Pancreas (tissue), 10 donors: Measurements from ENCODE around the gene SLC16A3. TPM values are rescaled to one million over a fixed set of nuclear protein-coding genes. Genes with fewer than 3 reads are reported as not detected.
"Not testable (repeated sequence)": the region's sequence is repeated elsewhere in the genome, so short reads cannot be mapped to it uniquely, and the experiment has no call there.

Experiments used
- ATAC-seq, 4 donors: fragments of 200-7000 bp; cut with Tn5 transposase; one replicate each; pipeline versions ENCODE4 v1.8.0 to v1.9.1; 2020; ENCODE audit warnings: mild to moderate bottlenecking in 4 of 4, moderate library complexity in 4 of 4
- DNase-seq, 6 donors: peaks; one replicate each; pipeline ENCODE4 v3.0.0-alpha.2; 2020
- FAIRE-seq: peaks from 2 replicates; lab custom pipeline; 2012; peaks lifted over from hg19 to GRCh38; lab: Jason Lieb, UNC
- H3K27ac ChIP-seq, 4 donors: fragments of 200-600 bp; sonication (generic); 1 replicate in 3 of 4; 2 replicates in 1 of 4; pipeline versions ENCODE4 v1.5.0 to v1.8.0; 2020
- H3K27me3 ChIP-seq, 4 donors: fragments of 200-600 bp; one replicate each; pipeline ENCODE4 v1.8.0; 2021
- H3K36me3 ChIP-seq, 3 donors: fragments of 200-600 bp; sonication (generic) in 1 of 3; one replicate each; pipeline versions ENCODE4 v1.5.0 to v1.8.0; 2020 to 2021
- H3K4me1 ChIP-seq, 3 donors: fragments of 200-600 bp; one replicate each; pipeline ENCODE4 v1.8.0; 2021
- H3K4me3 ChIP-seq, 4 donors: fragments of 200-600 bp; sonication (generic) in 2 of 4; one replicate each; pipeline versions ENCODE4 v1.5.0 to v1.8.0; 2020 to 2021
- H3K9me3 ChIP-seq, 4 donors: fragments of 200-600 bp; one replicate each; pipeline ENCODE4 v1.8.0; 2021
- WGBS, 2 donors: extraction: QIAGEN DNeasy Blood & Tissue Kit; methylation state at CpG; one replicate each; pipeline ENCODE4 v1.1.7; 2013; 5-methylcytosine and 5-hydroxymethylcytosine counted together
- intact Hi-C, 3 donors: fragments of 100-400 bp; cut with DNase I; formaldehyde crosslinking; loops; one replicate each; pipeline versions ENCODE4 v1.11.1 to v1.14.2; 2022
- polyA plus RNA-seq, 2 donors: library from polyadenylated mRNA; stranded (reverse); fragments of 200-250 nt; gene quantifications; one replicate each; pipeline ENCODE4 v1.2.3, GENCODE V29; 2013
- total RNA-seq, 6 donors: library from RNA; stranded (reverse); fragmentation: NEBNext Ultra II Directional in 4 of 6; extraction: Animal tissue kit (Norgen Biotek cat#: 25700) in 4 of 6; gene quantifications; one replicate each; pipeline versions ENCODE4 v1.2.1 to v1.2.4, GENCODE V29; 2021 to 2023
- TF ChIP-seq, protein P1 (sequence below), 4 donors: fragments of 200-600 bp; sonication (generic) in 3 of 4; IDR thresholded peaks; one replicate each; pipeline versions ENCODE4 v1.5.0 to v1.8.0; 2021; ENCODE audit warnings: antibody characterized with exemption in 4 of 4
- donor health status: healthy with polysubstance abuse.
- donor health status: DM: no; HTN: no; CAD: no; lungs with moderate emphysema.
- donor health status: DM: no; HTN: no; CAD: no.
- donor health status: control.
- donor health status: control.
- donor health status: Bipolar disorder and iron deficiency.
- donor health status: DM: yes; HTN: yes; CAD: no.
- donor health status: DM: no; HTN: no; CAD: no.
- donor health status: DM: no; HTN: no; CAD: no.
- donor health status: DM: yes; HTN: yes; CAD: no.

SLC16A3 gene
- total and polyA plus RNA-seq, 8 donors: 1.2 to 22.8 (median 3.7) TPM

GRCh38 chr17:82202981-82203380 is 25.9 kb upstream of the SLC16A3 start:
- intact Hi-C loops: loop anchor here in 1 of 3 donors (10.0 kb wide), 1 partner anchor 122 kb away; no protein-coding TSS in a partner anchor
- FAIRE-seq (no peak), DNase-seq (no peak)

DNA sequence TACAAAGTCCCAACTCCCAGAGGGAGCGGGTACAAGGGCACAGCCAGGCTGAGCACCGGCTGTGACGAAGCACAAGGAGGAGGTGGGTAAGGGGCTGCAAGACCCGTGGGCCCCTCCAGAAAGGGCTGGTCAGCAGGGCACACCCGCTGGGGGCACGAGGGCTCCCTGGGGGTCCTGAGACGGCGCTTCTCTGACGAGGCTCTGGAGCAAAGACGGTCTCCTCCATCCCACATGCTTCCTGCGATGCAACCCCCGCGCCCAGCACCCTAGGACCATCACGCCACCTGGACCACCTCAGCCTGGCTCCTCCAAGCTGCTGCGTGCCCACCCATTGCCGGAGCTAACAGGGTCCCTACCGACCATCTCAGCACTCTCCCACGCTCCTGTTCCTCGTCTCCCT is 24.9 kb upstream of the SLC16A3 start:
- no peaks in the 10 kb centered on the region for H3K9me3 ChIP-seq
- FAIRE-seq (no peak), DNase-seq (no peak), ATAC-seq (no peak)
- H3K27me3 ChIP-seq: no peaks in the 10 kb centered on the region
- no peak overlapping the region for H3K4me3 ChIP-seq
- H3K27ac ChIP-seq: no peak overlapping the region
- peaks cover 0 to 10% (median 0%) of the 10 kb centered on the region in 3 donors for H3K4me1 ChIP-seq
- intact Hi-C loops: loop anchor here in 1 of 3 donors (10.0 kb wide), 1 partner anchor 121 kb away; no protein-coding TSS in a partner anchor
- peaks cover 0 to 17% (median 0%) of the 10 kb centered on the region in 3 donors for H3K36me3 ChIP-seq
- 75 to 93% methylated on average over 14 to 19 of the region's 19 CpGs for WGBS, 2 donors
- TF ChIP-seq, protein P1, sequence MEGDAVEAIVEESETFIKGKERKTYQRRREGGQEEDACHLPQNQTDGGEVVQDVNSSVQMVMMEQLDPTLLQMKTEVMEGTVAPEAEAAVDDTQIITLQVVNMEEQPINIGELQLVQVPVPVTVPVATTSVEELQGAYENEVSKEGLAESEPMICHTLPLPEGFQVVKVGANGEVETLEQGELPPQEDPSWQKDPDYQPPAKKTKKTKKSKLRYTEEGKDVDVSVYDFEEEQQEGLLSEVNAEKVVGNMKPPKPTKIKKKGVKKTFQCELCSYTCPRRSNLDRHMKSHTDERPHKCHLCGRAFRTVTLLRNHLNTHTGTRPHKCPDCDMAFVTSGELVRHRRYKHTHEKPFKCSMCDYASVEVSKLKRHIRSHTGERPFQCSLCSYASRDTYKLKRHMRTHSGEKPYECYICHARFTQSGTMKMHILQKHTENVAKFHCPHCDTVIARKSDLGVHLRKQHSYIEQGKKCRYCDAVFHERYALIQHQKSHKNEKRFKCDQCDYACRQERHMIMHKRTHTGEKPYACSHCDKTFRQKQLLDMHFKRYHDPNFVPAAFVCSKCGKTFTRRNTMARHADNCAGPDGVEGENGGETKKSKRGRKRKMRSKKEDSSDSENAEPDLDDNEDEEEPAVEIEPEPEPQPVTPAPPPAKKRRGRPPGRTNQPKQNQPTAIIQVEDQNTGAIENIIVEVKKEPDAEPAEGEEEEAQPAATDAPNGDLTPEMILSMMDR (IDR thresholded peaks at IDR 0.05): no peak

More at GRCh38 chr17:82202981-82203380, 25.9 kb upstream of the SLC16A3 start:
- WGBS, 2 donors: 75 to 81% methylated on average over 10 of the region's 10 CpGs
- no peaks in the 10 kb centered on the region for H3K9me3 ChIP-seq
- TF ChIP-seq, protein P1 (IDR thresholded peaks at IDR 0.05): no peak
- H3K27me3 ChIP-seq: no peaks in the 10 kb centered on the region
- peaks cover 0 to 10% (median 0%) of the 10 kb centered on the region in 3 donors for H3K4me1 ChIP-seq
- no peak for ATAC-seq
- H3K36me3 ChIP-seq: peaks cover 0 to 18% (median 0%) of the 10 kb centered on the region in 3 donors
- no peak overlapping the region for H3K4me3 ChIP-seq
- H3K27ac ChIP-seq: no peak overlapping the region

GRCh38 chr17:82204831-82205719 is 23.8 kb upstream of the SLC16A3 start:
- ATAC-seq: peak in 2 of 4 donors; percentile 13 to 33
- H3K27ac ChIP-seq: peak overlapping the region in 1 of 4 donors; percentile 78
- TF ChIP-seq, protein P1 (IDR thresholded peaks at IDR 0.05): no peak
- H3K27me3 ChIP-seq: no peaks in the 10 kb centered on the region
- no peak overlapping the region for H3K4me3 ChIP-seq
- H3K4me1 ChIP-seq: peaks cover 0 to 10% (median 0%) of the 10 kb centered on the region in 3 donors
- peaks cover 0 to 12% (median 0%) of the 10 kb centered on the region in 3 donors for H3K36me3 ChIP-seq
- WGBS, 2 donors: 58 to 59% methylated on average over 25 of the region's 25 CpGs
- FAIRE-seq: no peak
- intact Hi-C loops: loop anchor here in 1 of 3 donors (10.0 kb wide), 1 partner anchor 120 kb away; no protein-coding TSS in a partner anchor
- peak in 2 of 6 donors; percentile 21 to 54 for DNase-seq
- H3K9me3 ChIP-seq: no peaks in the 10 kb centered on the region

DNA sequence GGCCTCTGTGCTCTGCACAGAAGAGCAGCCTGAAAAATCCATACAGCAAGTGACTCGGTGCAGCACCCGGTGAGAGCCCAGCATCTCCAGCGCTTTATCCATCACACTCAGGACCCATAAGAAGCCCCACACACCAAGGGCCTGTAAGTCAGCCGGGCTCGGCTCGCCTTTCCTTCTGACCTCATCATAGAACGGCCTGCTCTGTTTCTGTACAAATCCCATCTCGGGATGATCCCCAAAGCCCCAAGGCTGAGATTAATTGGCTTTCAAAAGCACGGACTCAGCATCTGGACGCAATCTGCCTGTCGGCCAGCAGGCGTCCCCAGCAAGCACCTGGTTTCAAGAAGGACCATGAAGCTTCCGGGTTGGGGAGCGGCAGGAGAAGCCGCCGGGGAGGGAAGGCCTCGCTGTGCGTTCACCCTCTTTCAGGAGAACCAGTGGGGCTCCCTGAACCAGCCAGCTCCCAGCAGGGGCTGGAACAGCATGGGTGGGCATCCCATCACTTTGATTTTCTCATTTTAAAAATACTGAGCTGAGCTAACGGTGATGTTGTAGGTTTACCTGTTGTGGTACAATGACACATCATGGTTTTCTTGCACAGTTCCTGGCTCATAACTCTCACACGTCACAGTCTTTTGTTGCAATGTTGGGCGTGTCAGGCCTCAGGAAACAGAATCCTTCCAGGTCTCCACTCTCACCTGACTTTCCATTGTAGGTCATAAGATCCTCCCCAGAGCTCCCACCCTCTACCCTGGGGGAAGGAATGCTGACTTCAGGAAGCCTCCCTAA is 22.9 kb upstream of the SLC16A3 start:
- intact Hi-C loops: loop anchor here in 1 of 3 donors (10.0 kb wide), 1 partner anchor 119 kb away; no protein-coding TSS in a partner anchor
- TF ChIP-seq, protein P1 (IDR thresholded peaks at IDR 0.05): peak; percentile 69 to 90 (median 86)
- no peak overlapping the region for H3K4me3 ChIP-seq
- DNase-seq (peak; percentile 68 to 91 (median 81)), FAIRE-seq (no peak), ATAC-seq (peak; percentile 88 to 98 (median 95))
- peaks cover 0 to 6% (median 0%) of the 10 kb centered on the region in 3 donors for H3K36me3 ChIP-seq
- H3K27ac ChIP-seq: peak overlapping the region; percentile 34 to 78 (median 72)
- H3K9me3 ChIP-seq: no peaks in the 10 kb centered on the region
- peaks cover 0 to 10% (median 0%) of the 10 kb centered on the region in 3 donors for H3K4me1 ChIP-seq
- H3K27me3 ChIP-seq: no peaks in the 10 kb centered on the region
- WGBS, 2 donors: 12 to 13% methylated on average over 20 to 21 of the region's 21 CpGs

DNA sequence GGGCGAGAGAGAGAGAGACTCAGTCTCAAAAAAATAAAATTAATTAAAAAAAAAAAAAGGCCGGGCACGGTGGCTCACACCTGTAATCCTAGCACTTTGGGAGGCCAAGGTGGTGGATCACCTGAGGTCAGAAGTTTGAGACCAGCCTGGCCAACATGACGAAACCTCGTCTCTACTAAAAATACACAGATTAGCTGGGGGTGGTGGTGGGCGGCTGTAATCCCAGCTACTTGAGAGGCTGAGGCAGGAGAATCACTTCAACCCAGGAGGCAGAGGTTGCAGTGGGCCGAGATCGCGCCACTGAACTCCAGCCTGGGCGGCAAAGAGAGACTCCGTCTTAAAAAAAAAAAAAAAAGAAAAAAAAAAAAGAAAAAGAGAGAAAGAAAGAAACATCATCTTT is 18.2 kb upstream of the SLC16A3 start:
- H3K27ac ChIP-seq, ATAC-seq, H3K36me3 ChIP-seq, H3K4me3 ChIP-seq, FAIRE-seq, DNase-seq, H3K9me3 ChIP-seq, intact Hi-C loops, H3K27me3 ChIP-seq: not testable (repeated sequence)
- 92 to 96% methylated on average over 10 to 11 of the region's 11 CpGs for WGBS, 2 donors
- H3K4me1 ChIP-seq: peaks cover 0 to 15% (median 0%) of the 10 kb centered on the region in 3 donors
